GM21786 (cell line): ENCODE measurements around the gene OR52M1.
"Not testable (repeated sequence)": the region's sequence is repeated elsewhere in the genome, so short reads cannot be mapped to it uniquely, and the experiment has no call there.

Source experiments
- ATAC-seq: cut with Tn5 transposase; IDR thresholded peaks from one replicate; pipeline ENCODE4 v1.9.1; 2021; ENCODE audit not compliant: unreplicated experiment

OR52M1 gene

GRCh38 chr11:4544891-4545290 lies at the start of gene OR52M1:
OR52M1 (plus strand) TSS chr11:4545191; CDS start chr11:4545191, 0 bp downstream.
- no peak for ATAC-seq

GRCh38 chr11:4495487-4495886 lies 49.5 kb upstream of the OR52M1 start:
- no peak for ATAC-seq

- ATAC-seq, result no peak
Observed at GRCh38 chr11:4495986-4496385, 49.0 kb upstream of the OR52M1 start.

- no peak for ATAC-seq
Observed at GRCh38 chr11:4496557-4497248, 48.3 kb upstream of the OR52M1 start.

GRCh38 chr11:4508886-4509285 lies 36.1 kb upstream of the OR52M1 start:
- ATAC-seq, result no peak

- ATAC-seq, result no peak
Observed at GRCh38 chr11:4511282-4512245, 33.4 kb upstream of the OR52M1 start.

GRCh38 chr11:4514196-4514595 lies 30.8 kb upstream of the OR52M1 start:
- no peak for ATAC-seq

GRCh38 chr11:4522339-4522738 lies 22.7 kb upstream of the OR52M1 start:
- ATAC-seq, result no peak

- no peak for ATAC-seq
Observed at GRCh38 chr11:4522752-4523151, 22.2 kb upstream of the OR52M1 start.

GRCh38 chr11:4523666-4524065 lies 21.3 kb upstream of the OR52M1 start:
- no peak for ATAC-seq

- no peak for ATAC-seq
Observed at GRCh38 chr11:4527926-4528325, 17.1 kb upstream of the OR52M1 start.

- ATAC-seq, result not testable (repeated sequence)
Observed at GRCh38 chr11:4531686-4532085, 13.3 kb upstream of the OR52M1 start.

GRCh38 chr11:4539603-4540219 lies 5.3 kb upstream of the OR52M1 start:
- peak; percentile 69 for ATAC-seq

- no peak for ATAC-seq
Observed at GRCh38 chr11:4541071-4541470, 3.9 kb upstream of the OR52M1 start.

- no peak for ATAC-seq
Observed at GRCh38 chr11:4543561-4543960, 1.4 kb upstream of the OR52M1 start.

- no peak for ATAC-seq
Observed at GRCh38 chr11:4546878-4547277, 1.9 kb downstream of the OR52M1 start.

- ATAC-seq, result no peak
Observed at GRCh38 chr11:4547416-4547815, 2.4 kb downstream of the OR52M1 start.

GRCh38 chr11:4551346-4551979 lies 6.5 kb downstream of the OR52M1 start:
- ATAC-seq, result no peak

GRCh38 chr11:4559527-4560440 lies 14.8 kb downstream of the OR52M1 start:
- ATAC-seq, result no peak

GRCh38 chr11:4560467-4560866 lies 15.5 kb downstream of the OR52M1 start:
- ATAC-seq, result no peak
